T-helper 1 cell (primary cell): ENCODE results near the gene GPC6.

ENCODE experiments used
- DNase-seq, 5 donors: peaks; one replicate each; pipeline ENCODE4 v3.0.0-alpha.2; 2012 to 2020

GPC6 gene

DNA sequence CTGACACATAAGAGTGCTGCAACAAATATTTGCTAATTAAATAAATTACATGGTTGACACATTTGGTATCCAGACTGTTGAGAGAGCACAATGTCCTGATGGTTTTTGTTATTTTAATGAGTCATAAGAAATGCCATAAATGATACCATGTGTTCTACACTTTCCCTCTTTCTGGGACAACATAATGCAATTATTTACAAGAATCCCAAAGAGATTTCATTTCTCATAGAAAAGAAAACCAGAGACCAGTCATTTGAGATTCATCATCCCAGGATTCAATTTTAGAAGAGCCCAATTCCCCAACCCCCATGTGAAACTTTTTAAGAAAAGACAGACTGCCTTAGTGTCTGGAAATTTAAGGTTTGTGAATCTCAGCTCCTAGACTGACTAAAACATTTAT, 853.3 kb downstream of the GPC6 start:
- no peak for DNase-seq

DNA sequence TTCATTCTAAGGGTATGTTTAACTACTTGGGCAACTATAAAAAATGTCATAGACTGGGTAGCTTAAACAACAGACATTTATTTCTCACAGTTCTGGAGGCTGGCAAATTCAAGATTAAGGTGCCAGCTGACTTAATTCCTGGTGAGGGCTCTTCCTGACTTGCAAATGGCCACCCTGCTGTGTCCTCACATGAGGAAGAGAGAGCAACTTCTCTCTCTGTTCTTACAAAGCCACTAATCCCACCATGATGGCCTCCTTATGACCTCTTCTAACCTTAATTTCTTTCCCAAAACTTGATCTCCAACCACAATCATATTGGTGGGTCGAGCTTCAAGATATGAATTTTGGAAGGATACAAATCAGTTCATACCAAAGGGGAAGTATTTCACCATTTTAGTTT, 853.9 kb downstream of the GPC6 start:
- no peak for DNase-seq

DNA sequence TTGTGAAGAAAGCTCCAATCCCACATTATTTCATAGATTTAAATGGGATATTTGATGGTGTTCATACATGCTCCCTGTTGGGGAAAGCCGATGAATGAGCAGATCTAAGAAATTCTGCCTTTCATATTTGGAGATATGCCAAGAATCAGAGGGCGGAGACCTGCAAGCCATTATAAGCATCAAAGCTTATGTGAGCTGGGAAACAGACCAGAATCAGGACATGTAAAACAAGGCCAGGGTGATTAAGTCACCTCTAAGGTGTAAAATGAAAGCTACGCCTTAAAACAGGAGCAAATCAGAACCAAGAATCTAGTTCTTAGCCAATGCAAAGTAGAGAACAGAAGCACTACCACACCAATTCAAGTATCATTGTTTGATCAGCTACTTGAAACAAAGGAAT, 860.5 kb downstream of the GPC6 start:
- no peak for DNase-seq

DNA sequence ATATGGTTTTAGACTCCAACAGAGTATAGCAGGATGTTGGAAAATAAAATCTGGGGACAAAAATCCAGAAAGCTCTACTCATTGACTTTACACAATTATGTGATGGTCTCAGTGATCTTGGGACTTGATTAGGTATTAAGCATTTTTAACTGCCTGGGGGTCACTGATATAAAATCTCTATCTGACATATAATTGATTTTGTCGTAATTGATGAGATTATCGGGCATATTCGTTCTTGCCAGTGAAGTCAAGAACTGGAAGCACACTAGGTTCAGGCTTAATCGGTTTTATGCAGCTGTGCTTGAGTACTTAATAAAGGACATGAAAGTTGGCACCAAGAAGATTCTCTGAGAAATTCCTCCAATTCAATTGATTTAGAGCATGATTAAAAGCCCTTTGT, 862.1 kb downstream of the GPC6 start:
- no peak for DNase-seq

DNA sequence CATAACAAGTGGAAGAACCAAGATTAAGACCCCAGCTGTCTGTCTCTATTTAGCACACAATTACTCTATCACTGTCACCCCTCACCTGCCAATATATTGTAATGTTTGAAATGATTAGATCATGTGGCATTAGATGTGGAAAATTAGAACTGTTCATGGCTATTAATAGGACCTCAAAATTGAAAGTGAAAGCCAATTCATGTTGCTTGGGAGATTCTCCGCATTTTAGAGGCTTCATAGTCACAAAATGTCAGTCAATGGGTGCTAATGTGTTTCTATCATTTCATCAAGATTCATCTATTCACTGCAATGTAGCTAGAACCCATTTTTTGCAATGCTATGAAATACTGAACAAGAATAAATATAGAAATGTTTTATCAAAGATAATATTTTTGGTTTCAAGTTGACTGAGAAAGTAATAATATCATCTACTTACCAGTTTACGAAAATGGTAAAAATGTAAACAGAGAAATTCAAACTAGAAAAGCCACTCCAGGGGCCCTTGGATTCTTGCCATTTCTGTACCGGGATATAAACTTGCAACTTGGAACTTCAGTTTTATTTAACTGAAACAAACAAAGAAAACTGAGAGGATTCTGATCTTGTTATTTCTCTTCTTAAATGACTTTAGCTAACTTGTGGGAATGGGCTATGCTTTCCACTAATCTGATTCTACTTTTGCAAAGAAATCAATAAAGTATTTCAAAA, 864.3 kb downstream of the GPC6 start:
- DNase-seq, result no peak

DNA sequence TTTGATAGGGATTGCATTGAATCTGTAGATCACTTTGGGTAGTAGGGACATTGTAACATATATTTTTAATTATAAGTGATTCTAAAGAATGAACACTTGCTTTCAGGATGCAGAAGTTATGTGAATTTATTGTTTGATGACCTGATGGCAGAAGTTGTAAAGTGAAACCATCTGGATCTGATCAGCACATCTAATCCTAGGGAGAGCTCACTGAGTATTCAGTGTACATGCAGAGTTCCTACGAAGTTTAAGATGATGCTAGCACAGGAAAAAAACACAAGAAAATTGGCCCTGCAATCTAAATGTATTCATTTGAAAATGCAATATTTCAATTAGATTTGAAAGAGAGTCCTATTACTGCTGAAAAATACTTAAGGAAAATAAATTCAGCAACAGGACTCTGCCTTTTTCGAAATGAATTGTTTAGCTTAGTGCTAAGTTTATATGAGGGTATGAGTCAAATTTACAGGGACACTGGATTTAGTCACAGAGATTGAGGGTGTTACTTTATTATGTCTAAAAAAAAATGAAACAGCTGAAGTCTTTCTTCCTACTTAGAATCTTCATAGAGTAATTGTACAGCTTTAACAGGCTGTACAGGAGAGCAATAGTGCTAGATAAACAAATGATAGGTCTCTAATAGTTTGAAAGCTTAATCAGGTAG, 867.2 kb downstream of the GPC6 start:
- no peak for DNase-seq

DNA sequence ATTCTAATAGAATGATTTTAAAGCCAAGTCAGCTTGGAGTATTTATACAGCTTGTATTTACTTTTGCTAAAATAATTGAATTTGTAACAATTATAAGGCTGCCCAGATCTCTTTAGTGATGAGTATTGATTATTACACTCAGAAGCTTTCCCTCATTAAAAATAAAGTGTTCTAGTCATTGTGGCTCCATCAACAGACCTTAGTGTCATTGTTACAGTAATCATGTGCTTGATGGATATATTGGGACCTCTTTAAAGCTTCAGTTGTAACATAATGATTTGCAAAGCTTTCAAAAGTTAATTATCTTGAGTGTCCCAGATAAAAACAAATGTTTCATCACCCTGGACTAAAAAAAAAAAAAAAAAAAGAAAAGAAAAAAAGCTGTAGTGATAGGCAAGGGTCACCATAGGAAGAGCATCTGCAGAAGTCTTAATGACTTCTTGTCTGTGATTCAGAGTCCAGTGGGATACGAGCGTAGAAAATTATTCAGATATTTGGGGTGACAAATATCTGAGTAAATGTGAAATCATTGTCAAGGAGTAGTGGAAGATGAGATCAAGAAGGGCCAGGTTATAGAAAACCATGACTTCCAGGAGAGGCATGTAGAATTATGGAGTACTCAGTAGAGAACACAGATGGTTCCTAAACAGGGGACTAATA, 883.2 kb downstream of the GPC6 start:
- DNase-seq, result no peak

DNA sequence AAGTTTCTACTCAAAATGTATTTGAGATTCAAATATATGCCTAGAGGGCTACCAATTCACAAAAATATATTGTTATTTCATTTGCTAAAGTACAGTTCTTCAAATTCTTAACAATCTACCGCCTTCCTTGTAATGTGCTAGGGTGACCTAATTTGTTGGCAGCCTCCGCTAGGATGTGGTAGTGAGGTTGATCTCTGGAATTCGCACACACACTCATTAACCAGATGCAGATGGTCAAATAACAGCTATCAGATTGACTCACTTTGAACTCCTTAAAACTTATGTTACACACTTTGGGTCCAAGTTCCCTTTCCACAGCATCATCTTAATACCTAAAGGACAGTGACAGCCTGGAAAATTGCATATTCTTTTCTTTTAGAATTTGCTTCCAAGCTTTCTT, 885.6 kb downstream of the GPC6 start:
- no peak for DNase-seq

DNA sequence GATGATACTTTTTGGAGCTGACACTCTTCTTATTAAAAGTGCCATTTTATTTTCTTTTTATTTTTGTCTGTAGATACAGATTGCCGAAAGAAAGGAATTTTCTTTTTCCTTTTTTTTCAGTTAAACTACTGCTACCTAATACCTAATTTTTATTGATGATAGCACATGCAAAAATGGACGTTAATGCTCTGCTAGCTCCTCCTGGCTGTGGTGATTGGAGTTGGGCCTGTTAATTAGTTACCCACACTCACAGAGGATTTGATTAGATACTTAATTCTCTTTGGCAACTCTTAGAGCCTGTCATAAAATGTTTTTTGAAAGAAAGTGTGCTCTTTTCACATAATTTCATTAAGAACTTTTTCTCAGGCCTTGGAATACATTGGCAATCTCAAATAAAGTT, 886.1 kb downstream of the GPC6 start:
- DNase-seq, result no peak

DNA sequence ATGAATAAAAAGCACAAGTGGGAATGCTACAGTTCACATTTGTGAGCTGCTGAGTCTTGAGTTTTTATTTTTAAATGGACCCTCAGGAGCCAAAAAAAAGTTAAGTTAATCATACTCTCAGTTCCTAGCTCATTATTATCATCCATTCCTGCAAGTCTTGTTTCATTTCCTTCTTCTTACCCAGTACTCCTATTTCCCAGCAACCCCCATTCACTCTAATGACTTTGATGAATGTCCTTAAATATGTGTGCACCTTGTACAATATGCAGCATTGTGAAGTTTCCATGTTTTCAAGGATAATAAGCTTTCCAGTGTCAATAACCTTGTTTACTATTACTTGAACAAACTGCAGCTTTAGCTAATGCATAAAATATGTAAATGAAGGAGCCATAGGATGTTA, 886.6 kb downstream of the GPC6 start:
- no peak for DNase-seq

DNA sequence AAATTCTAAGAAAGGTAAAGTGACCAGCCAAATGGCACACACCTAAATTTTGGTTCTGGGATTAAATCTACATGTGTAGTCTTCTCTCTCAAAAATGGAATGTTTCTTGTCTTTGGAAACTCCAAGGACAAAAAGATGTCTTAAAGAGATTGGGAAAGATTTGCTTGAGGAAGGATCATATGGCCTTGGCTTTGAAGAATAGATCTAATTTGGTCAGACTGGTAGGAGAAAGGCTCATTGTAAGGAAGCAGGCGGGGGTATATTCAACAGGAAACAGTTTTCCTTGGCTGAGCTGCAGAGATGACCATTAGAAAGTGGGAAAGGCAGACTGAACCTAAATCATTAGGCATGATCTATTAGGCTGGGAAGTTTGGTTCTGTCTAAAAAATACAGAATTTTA, 887.6 kb downstream of the GPC6 start:
- no peak for DNase-seq

DNA sequence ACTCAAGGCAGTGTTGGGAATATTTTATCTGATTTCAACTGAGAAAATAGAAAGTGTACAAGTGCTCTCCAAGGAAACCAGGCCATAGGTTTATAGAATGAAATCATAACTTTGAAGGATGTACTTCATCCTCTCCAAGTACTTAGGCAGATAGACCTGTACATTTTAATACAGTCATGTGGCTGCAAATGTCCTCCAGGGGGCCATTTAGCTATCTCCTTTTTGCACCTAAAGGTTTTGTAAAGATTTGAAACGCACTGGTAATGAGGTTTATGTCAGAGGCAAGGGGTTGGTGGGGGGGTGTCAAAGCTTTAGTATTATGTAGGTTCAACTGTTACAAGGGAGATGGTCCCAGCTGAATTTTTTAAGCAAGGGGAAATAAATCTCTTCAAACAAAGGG, 888.4 kb downstream of the GPC6 start:
- no peak for DNase-seq

DNA sequence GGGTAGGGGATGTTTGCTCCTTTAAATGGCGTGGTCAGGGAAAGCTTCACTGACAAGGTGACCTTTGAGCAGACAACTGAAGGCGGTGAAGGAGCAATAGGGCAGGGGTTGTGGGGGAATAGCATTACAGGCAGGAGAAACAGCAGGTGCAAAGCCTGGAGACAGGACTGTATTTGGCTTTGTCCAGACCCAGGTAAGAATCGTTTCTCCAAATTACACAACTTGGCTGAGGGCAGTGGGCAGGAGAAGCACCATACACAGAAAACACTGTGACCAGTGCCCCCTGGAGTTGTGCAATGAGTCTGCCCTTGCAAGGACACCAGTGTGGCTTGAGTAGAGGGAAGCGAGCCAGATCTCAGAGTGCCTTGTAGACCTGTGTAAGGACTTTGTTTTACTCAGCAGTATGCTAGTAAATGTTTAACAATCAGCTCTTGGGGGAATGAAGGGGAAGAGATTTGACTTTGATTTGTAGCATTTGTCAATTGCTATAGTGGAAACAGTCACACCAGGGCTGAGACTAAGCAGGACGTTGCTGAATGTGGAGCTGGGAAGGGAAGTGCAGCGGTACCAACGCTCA, 892.8 kb downstream of the GPC6 start:
- DNase-seq, result no peak

DNA sequence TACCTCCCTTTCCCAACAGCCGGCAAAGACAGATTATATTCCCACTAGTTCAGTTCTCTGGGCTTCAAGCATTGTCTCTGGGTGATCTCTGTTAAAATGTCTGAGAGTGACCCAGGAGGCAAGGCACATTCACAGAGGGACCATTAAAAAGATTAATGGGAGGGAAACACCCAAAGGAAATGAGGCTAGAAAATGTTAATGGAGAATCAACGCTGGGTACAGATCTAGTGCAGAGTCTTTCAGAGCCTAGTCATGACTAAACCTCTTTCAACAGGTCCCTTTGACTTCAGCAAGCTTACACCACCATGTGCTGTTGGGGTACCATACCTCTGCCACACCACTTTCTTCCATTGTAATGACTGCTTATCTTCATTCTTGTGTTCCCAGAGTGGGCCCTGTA, 894.3 kb downstream of the GPC6 start:
- DNase-seq, result no peak

DNA sequence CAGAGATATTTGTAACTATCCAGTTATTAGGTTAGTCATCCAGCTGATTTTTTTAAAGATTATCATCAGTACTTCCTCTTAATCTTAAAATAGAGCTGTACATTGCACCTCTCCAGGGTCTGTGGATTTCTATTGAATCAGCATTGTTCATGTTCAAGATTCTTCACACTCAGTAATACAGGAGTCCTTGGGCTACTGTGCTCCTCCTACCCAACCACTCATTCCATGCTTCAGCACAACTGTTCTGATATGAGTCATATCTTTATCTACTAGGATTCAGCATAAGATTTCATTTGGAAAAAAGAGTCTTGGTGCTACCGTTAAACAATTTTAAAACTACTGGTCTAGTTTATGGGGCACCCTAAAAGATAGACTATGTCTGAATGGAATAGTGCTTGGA, 895.1 kb downstream of the GPC6 start:
- no peak for DNase-seq

DNA sequence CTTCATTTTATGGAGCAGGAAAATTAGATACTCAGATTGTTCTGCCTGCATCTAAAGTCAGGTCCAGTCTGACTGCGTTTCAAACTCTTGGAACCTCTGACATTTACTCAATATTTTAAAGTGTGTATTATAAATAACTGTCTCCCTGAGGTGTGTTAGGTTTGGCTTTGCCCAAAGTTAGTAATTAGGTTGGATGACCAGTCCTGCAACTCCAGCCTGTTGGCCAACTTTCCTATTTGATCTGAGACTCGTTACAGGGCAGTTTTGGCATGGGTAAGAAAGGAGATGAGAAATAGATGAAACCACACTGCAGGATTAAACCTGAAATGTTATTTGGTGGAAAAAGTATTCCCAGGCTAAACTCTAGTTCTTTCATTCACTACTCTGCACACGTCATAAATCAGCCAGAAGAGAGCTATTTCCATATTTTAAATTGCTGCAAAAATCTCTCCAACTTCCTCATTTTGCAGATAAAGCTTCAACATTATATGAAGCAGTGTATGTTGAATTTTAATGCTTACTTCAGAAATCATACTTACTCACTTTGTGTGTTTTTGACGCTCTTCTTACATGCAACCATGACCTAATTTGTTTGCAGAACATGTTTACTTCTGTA, 895.8 kb downstream of the GPC6 start:
- no peak for DNase-seq

DNA sequence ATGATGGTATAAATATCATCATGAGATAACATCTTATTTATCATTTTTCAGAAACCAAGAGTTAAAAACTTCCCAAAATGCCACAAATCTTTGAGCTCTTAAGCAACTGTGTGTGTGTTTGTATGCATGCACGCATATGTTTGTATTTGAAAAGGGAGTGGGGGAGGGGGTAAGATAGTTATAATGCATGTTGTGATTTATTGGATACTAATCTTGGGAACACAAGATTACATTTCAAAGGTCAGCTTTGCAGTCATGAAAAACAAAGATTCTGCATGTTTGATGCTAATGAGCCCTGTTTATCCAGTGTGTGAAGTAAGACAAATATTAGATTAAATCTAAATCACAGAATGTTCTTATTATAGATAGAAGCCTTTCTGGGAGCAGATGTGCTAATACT, 897.0 kb downstream of the GPC6 start:
- DNase-seq, result no peak

DNA sequence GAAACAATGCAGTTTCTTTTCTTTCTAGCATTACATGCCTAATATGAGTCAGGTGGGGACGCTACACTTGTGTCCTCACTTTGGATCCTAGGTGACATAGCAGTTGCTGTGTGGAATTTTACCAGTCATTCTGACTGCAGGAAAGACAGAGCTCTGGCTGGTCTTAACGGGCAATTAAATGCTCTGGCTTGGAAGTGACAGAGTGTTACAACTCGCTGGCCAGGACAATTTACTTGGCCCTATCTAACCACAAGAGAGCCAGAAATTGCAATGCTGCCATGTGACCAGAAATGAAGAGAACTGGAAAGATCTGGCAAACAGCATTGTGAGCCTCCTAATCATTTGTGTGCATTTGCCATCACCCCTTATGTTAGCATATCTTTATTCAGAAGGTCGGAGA, 901.8 kb downstream of the GPC6 start:
- no peak for DNase-seq

DNA sequence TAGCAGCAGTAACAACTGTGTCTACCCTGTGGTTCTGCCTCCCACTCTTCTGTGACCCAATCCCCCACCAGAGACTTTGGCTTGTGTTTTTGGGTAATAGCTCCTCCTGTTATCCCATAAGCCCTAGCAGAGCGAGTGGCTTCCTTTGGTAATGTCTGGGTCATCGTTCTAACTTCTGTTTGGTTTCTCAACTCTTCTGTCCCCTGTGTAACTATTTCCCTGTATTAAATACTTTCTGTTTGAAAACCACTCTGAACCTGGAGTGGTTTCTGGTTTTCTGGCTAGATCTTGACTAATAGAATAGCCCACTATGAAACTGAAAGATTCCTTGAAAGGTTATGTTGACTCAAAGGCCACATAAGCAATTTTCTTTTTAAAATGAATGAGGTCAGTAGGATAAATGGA, 902.9 kb downstream of the GPC6 start:
- no peak for DNase-seq

DNA sequence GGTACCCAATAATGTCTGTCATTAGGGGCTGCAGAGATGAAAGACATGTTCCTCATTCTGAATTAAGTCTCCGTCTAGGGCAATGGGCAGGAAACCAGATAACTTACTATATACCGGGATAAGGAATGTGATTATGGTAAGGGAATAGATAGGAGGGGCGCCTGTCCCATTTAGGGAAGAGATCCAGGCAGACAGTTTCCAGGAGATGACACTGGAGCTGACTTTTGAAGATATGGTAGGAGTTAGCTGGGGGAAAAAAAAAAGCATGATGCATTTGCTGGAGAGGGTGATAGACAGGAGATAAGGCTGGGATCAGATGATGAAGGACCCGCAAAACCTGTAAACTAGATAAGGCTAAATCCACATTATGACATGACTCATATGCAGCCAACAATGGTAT, 912.2 kb downstream of the GPC6 start:
- no peak for DNase-seq

DNA sequence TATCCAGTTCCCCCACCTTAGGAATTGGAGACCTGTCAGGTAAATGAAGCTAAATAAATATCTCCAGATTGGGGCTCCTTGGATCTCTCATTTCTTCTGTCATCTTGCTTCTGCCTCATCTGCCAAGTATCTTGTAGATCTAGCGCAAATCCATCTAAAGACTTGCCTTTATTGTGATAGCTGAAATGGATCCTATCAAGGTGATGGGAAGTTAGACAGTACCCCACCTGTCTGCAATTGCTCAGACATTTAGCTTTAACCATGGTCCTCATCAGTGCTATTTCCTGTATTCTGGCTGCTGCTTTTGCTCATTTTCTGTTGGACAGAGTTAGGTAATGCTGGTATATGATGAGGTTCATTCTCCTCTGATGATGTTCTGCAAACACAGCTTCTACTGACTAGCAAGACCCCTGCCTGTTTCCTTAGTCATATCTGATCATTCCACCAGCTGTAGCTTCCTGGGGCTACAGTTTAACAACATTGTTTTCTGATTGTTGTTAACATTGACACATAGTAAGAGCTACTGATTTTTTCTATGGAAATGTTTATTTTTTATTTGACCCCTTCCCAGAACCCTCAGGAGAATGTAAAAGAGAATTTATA, 912.9 kb downstream of the GPC6 start:
- no peak for DNase-seq

DNA sequence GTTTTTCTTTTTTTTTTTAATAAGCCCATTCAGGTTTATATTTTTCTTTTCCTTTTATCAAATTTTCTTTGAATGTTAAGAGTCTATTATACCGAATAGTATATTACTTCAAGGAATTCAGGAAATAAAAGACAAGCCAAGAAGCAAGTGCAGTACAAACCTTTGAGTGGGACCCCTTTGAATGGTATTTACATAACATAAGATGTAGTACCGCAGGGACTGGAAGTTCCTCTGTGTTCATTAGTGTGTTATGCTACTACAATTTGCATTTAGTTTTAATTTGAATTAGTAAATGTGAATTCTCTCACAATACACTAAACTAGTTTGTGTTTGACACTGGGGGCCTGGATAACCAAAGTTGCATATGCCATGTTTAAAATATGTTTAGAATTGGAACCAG, 913.4 kb downstream of the GPC6 start:
- no peak for DNase-seq

DNA sequence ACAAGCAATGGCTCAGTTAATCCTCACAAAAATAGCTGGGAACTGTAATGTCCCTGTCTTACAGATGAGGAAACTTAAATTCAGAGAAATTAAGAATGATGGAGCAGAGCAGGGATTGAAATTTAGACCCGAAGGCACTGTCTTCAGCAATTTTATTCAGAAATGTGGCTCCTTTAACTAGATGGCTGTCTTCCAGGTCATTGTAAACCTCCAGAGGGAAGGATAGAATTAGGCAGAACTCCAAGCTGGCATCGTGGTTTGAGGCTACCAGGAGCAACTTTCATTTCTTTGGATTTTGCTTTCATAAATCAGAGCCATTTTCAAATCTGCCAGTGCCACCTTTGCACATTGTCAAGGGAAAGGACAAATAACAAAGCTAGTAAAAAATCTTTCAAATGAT, 913.9 kb downstream of the GPC6 start:
- DNase-seq, result no peak
